ENCODE results near the gene MAP3K14.

The MAP3K14 gene

DNA sequence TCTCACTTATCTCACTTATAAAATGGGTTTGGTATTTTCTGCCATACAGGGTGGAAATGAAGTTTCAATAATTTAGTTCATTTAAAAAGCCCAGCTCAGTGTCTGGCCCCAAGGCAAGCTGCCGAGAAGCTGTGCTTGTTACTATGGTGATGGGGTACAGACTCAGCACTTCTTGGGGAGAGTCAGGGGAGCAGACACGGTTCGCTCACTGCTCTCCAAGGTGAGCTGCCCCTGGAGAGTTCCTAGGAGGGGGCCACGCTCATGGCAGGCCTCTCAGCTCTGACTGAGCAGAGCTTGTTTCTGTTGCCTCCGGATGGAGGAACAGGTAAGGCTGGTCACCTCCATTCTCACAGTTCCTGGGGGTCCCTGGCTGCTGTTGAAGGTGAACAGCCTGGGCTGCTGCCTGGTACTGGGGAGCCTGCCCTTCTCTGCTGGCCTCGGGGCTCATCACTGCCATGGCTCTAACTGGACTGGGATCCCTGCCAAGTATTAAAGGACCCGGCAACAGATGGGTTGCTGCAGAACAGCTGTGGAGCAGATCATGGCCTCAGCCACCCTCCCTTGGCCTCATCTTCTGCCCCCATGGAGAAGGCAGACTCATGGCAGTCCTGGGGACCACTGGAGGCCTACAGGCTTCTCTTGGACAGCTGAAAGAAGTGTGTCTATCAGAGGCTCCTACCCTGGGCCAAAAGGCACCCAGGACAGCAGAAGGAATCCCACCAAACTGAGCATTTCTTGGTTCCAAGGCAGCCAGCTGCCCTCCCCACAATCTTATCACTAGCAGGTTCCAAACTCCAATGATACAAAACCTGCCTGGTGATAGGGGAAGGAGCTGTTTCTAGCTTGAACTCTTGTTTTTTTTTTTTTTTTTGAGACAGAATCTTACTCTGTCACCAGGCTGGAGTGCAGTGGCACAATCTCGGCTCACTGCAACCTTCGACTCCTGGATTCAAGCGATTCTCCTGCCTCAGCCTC, 29.0 kb downstream of the MAP3K14 start:
- no peaks in the 10 kb centered on the region for H3K79me2 ChIP-seq (ENCODE audit: control insufficient read depth, insufficient read depth, low read length, poor library complexity)
- no peak overlapping the region for H3K4me3 ChIP-seq (ENCODE audit: low read depth, low read length)
- no peak overlapping the region for H2BK12ac ChIP-seq (ENCODE audit: low read length)
- no peak overlapping the region for H3K27ac ChIP-seq (ENCODE audit: low read depth, low read length)
- peaks cover 27 to 34% of the 10 kb centered on the region in 2 experiments for H3K36me3 ChIP-seq (ENCODE audit: control insufficient read depth in 1 of 2, insufficient read depth in 2 of 2, low read length in 2 of 2)
- no peak overlapping the region for H2BK120ac ChIP-seq (ENCODE audit: insufficient read depth, low read length, poor library complexity)
- no peak overlapping the region for H3K4me2 ChIP-seq (ENCODE audit: low read length)
- no peak overlapping the region for H2AK5ac ChIP-seq (ENCODE audit: low read length)
- H4K8ac ChIP-seq (ENCODE audit: low read depth, low read length) = no peak overlapping the region
- H3K4ac ChIP-seq (ENCODE audit: low read depth, low read length) = no peak overlapping the region
- H3K4me1 ChIP-seq (ENCODE audit: control insufficient read depth in 1 of 2, insufficient read depth in 2 of 2, low read length in 2 of 2) = peaks cover 8 to 9% of the 10 kb centered on the region in 2 experiments
- DNase-seq = no peak
- no peak overlapping the region for H2BK5ac ChIP-seq (ENCODE audit: low read depth, low read length, poor library complexity)
- H3K79me1 ChIP-seq (ENCODE audit: low read length) = peaks cover 2% of the 10 kb centered on the region
- no peak overlapping the region for H2AFZ ChIP-seq (ENCODE audit: insufficient read depth, low read length, poor library complexity)
- no peak overlapping the region for H4K91ac ChIP-seq (ENCODE audit: low read depth, low read length)
- H3K18ac ChIP-seq (ENCODE audit: low read length) = no peak overlapping the region
- no peaks in the 10 kb centered on the region for H3K27me3 ChIP-seq (ENCODE audit: insufficient read depth, low read length)
- H3K9ac ChIP-seq (ENCODE audit: low read length) = no peak overlapping the region
- no peak overlapping the region for H4K12ac ChIP-seq (ENCODE audit: low read depth, low read length)
- no peak overlapping the region for H3K14ac ChIP-seq (ENCODE audit: low read length)
- H3K9me3 ChIP-seq (ENCODE audit: insufficient read depth, low read depth, low read length) = no peaks in the 10 kb centered on the region
- WGBS (ENCODE audit: extremely low coverage, insufficient coverage, insufficient read length) = no CpG with 5 or more reads among the region's 10 CpGs
- no peak overlapping the region for H3K23ac ChIP-seq (ENCODE audit: low read length)

DNA sequence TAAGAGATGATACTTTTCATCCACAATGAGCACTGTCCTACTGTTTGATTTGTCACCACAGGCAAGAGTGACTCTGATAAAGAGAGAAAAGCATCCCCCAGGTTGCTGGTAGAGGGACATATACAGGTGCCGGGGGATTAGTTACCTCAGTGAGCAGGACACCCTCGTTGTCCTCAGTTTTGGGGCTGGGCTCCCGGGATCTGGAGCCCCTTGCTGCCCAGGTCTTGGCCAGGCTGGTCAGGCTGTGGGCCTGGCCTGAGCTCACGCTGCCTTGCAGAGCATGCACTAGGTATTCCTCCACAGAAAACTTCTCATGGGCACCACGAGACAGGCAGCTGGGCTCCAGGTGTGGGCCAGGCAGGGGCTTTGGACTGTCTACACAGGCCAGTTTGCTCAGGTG, 30.5 kb downstream of the MAP3K14 start:
- H3K4me2 ChIP-seq (ENCODE audit: low read length) = no peak overlapping the region
- DNase-seq = no peak
- H4K91ac ChIP-seq (ENCODE audit: low read depth, low read length) = no peak overlapping the region
- WGBS (ENCODE audit: extremely low coverage, insufficient coverage, insufficient read length) = no CpG with 5 or more reads among the region's 5 CpGs
- no peak overlapping the region for H4K12ac ChIP-seq (ENCODE audit: low read depth, low read length)
- no peak overlapping the region for H3K18ac ChIP-seq (ENCODE audit: low read length)
- no peak overlapping the region for H2BK5ac ChIP-seq (ENCODE audit: low read depth, low read length, poor library complexity)
- H3K27me3 ChIP-seq (ENCODE audit: insufficient read depth, low read length) = no peaks in the 10 kb centered on the region
- H3K14ac ChIP-seq (ENCODE audit: low read length) = no peak overlapping the region
- no peak overlapping the region for H2BK120ac ChIP-seq (ENCODE audit: insufficient read depth, low read length, poor library complexity)
- no peak overlapping the region for H3K4ac ChIP-seq (ENCODE audit: low read depth, low read length)
- H3K36me3 ChIP-seq (ENCODE audit: control insufficient read depth in 1 of 2, insufficient read depth in 2 of 2, low read length in 2 of 2) = peaks cover 27 to 38% of the 10 kb centered on the region in 2 experiments
- H3K27ac ChIP-seq (ENCODE audit: low read depth, low read length) = no peak overlapping the region
- no peak overlapping the region for H3K23ac ChIP-seq (ENCODE audit: low read length)
- H3K4me1 ChIP-seq (ENCODE audit: control insufficient read depth in 1 of 2, insufficient read depth in 2 of 2, low read length in 2 of 2) = peaks cover 8 to 9% of the 10 kb centered on the region in 2 experiments
- no peak overlapping the region for H2AFZ ChIP-seq (ENCODE audit: insufficient read depth, low read length, poor library complexity)
- peaks cover 2% of the 10 kb centered on the region for H3K79me1 ChIP-seq (ENCODE audit: low read length)
- H3K79me2 ChIP-seq (ENCODE audit: control insufficient read depth, insufficient read depth, low read length, poor library complexity) = no peaks in the 10 kb centered on the region
- no peaks in the 10 kb centered on the region for H3K9me3 ChIP-seq (ENCODE audit: insufficient read depth, low read depth, low read length)
- no peak overlapping the region for H2BK12ac ChIP-seq (ENCODE audit: low read length)
- H4K8ac ChIP-seq (ENCODE audit: low read depth, low read length) = no peak overlapping the region
- no peak overlapping the region for H3K4me3 ChIP-seq (ENCODE audit: low read depth, low read length)
- no peak overlapping the region for H3K9ac ChIP-seq (ENCODE audit: low read length)
- H2AK5ac ChIP-seq (ENCODE audit: low read length) = no peak overlapping the region

DNA sequence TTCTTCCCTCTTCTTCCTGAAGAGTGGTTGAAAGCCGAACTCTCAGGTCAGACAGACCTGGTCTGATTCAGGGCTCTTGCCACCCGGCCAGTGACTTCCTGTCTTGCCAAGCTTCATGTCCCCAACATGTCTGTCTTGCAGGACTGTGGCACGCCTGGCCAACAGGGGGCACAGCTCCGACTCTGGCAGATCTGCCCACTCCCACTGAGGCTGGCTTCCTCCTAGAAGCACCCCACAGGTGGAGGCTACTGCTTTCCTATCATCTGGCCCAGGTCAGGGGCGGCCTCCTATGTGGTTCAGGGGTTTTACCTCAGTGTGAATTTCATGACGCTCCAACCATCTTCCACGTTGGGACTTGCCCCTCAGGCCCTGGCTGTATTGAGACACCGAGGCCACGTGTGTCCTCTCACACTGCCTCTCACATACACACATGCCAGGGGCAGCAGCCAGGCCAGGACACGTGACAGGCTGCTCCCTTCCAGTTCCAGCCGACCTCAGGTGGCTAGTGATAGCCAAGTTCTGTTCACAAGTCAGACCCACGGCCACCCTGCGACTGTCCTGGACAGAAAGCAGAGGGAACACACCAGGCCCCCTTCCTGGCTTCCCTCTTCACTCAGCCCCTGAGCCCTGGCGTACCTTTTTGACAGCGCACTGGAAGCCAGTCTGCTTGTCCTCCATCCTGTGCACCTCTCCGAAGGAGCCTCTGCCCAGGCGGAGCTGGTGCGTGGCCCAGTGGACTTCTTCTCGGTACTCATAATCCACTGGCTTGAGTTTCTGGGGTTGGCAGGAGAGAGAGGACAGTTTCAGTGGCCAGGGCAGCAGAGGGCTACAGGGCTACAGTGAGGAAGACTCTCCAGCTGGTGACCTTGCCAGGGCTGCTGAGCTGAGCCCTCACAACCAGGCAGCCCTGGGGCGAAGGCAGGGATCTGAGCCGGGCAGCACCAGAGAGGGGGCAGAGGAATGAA, 32.4 kb downstream of the MAP3K14 start:
- Histone ChIP-seq H3K4me3 (ENCODE audit: low read depth, low read length) (no peak overlapping the region), H3K27ac (ENCODE audit: low read depth, low read length) (no peak overlapping the region), H3K79me1 (ENCODE audit: low read length) (no peaks in the 10 kb centered on the region), H3K9me3 (ENCODE audit: insufficient read depth, low read depth, low read length) (no peaks in the 10 kb centered on the region), H3K36me3 (ENCODE audit: control insufficient read depth in 1 of 2, insufficient read depth in 2 of 2, low read length in 2 of 2) (peaks cover 27 to 38% of the 10 kb centered on the region in 2 experiments), H4K8ac (ENCODE audit: low read depth, low read length) (no peak overlapping the region), H2AK5ac (ENCODE audit: low read length) (no peak overlapping the region), H3K27me3 (ENCODE audit: insufficient read depth, low read length) (no peaks in the 10 kb centered on the region), H2BK12ac (ENCODE audit: low read length) (no peak overlapping the region), H3K4me1 (ENCODE audit: control insufficient read depth in 1 of 2, insufficient read depth in 2 of 2, low read length in 2 of 2) (no peaks in the 10 kb centered on the region), H4K12ac (ENCODE audit: low read depth, low read length) (no peak overlapping the region), H2AFZ (ENCODE audit: insufficient read depth, low read length, poor library complexity) (no peak overlapping the region), H3K4me2 (ENCODE audit: low read length) (no peak overlapping the region), H3K4ac (ENCODE audit: low read depth, low read length) (no peak overlapping the region), H2BK120ac (ENCODE audit: insufficient read depth, low read length, poor library complexity) (no peak overlapping the region), H3K18ac (ENCODE audit: low read length) (no peak overlapping the region), H3K9ac (ENCODE audit: low read length) (no peak overlapping the region), H3K23ac (ENCODE audit: low read length) (no peak overlapping the region), H4K91ac (ENCODE audit: low read depth, low read length) (no peak overlapping the region), H3K79me2 (ENCODE audit: control insufficient read depth, insufficient read depth, low read length, poor library complexity) (no peaks in the 10 kb centered on the region), H3K14ac (ENCODE audit: low read length) (no peak overlapping the region), H2BK5ac (ENCODE audit: low read depth, low read length, poor library complexity) (no peak overlapping the region)
- no CpG with 5 or more reads among the region's 21 CpGs for WGBS (ENCODE audit: extremely low coverage, insufficient coverage, insufficient read length)
- DNase-seq = no peak

DNA sequence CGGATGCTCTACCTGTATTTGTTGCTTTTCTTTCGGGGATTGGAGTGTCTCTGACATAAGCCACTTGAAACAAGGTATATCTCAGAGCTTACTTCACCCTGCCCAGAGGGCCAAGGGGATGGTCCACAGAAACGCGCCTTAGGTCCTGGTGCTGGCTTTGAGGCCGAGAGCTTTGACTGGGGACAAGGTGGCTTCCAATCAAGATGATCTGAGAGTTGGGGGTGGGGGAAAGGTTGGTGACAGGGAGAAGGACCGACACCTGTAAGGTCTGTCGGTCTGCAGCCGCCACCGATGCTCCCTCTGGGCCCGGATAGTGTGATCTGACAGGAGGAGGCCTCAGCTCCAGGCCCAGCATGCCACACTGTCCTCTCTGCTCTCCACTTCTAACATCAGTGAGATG, 33.1 kb downstream of the MAP3K14 start:
- Histone ChIP-seq H3K4me2 (ENCODE audit: low read length) (no peak overlapping the region), H3K36me3 (ENCODE audit: control insufficient read depth in 1 of 2, insufficient read depth in 2 of 2, low read length in 2 of 2) (peaks cover 23 to 38% of the 10 kb centered on the region in 2 experiments), H3K9me3 (ENCODE audit: insufficient read depth, low read depth, low read length) (no peaks in the 10 kb centered on the region), H2AK5ac (ENCODE audit: low read length) (no peak overlapping the region), H4K12ac (ENCODE audit: low read depth, low read length) (no peak overlapping the region), H4K8ac (ENCODE audit: low read depth, low read length) (no peak overlapping the region), H2BK5ac (ENCODE audit: low read depth, low read length, poor library complexity) (no peak overlapping the region), H3K4me1 (ENCODE audit: control insufficient read depth in 1 of 2, insufficient read depth in 2 of 2, low read length in 2 of 2) (no peaks in the 10 kb centered on the region), H3K27ac (ENCODE audit: low read depth, low read length) (no peak overlapping the region), H3K27me3 (ENCODE audit: insufficient read depth, low read length) (no peaks in the 10 kb centered on the region), H3K79me2 (ENCODE audit: control insufficient read depth, insufficient read depth, low read length, poor library complexity) (no peaks in the 10 kb centered on the region), H3K9ac (ENCODE audit: low read length) (no peak overlapping the region), H3K23ac (ENCODE audit: low read length) (no peak overlapping the region), H3K14ac (ENCODE audit: low read length) (no peak overlapping the region), H3K79me1 (ENCODE audit: low read length) (no peaks in the 10 kb centered on the region), H3K4ac (ENCODE audit: low read depth, low read length) (no peak overlapping the region), H3K18ac (ENCODE audit: low read length) (no peak overlapping the region), H4K91ac (ENCODE audit: low read depth, low read length) (no peak overlapping the region), H2AFZ (ENCODE audit: insufficient read depth, low read length, poor library complexity) (no peak overlapping the region), H2BK120ac (ENCODE audit: insufficient read depth, low read length, poor library complexity) (no peak overlapping the region), H2BK12ac (ENCODE audit: low read length) (no peak overlapping the region), H3K4me3 (ENCODE audit: low read depth, low read length) (no peak overlapping the region)
- no peak for DNase-seq
- no CpG with 5 or more reads among the region's 10 CpGs for WGBS (ENCODE audit: extremely low coverage, insufficient coverage, insufficient read length)
